HG03045 (cell line): ENCODE measurements around the gene ADGRV1.
"Not testable (repeated sequence)": the region's sequence is repeated elsewhere in the genome, so short reads cannot be mapped to it uniquely, and the experiment has no call there.

ENCODE experiments used
- ATAC-seq: cut with Tn5 transposase; IDR thresholded peaks from one replicate; pipeline ENCODE4 v1.9.1; 2021; ENCODE audit warnings: mild to moderate bottlenecking, moderate library complexity; ENCODE audit not compliant: unreplicated experiment

The ADGRV1 gene

GRCh38 chr5:90550963-90551362, 7.6 kb upstream of the ADGRV1 start:
- no peak for ATAC-seq

GRCh38 chr5:90551376-90551775, 7.2 kb upstream of the ADGRV1 start:
- no peak for ATAC-seq

DNA sequence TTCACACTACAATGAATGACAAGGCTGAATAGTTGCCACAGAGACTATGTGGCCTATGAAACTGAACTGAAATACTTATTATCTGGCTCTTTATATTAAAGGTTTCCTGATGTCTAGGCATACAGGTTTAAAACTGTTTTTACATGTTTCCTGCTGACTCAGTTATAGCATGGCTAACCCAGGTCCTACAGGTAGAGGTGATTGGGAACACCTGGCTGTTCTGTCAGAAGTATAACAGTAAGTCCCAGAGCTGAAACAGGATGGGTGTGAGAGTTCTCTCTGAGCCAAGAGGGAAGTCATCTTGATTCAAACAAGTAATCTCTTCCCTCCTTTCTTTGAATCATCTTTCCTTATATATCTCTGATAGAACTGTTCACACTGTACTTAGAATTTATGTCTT, 4.9 kb upstream of the ADGRV1 start:
- no peak for ATAC-seq

GRCh38 chr5:90554358-90555006, 4.1 kb upstream of the ADGRV1 start:
- no peak for ATAC-seq

DNA sequence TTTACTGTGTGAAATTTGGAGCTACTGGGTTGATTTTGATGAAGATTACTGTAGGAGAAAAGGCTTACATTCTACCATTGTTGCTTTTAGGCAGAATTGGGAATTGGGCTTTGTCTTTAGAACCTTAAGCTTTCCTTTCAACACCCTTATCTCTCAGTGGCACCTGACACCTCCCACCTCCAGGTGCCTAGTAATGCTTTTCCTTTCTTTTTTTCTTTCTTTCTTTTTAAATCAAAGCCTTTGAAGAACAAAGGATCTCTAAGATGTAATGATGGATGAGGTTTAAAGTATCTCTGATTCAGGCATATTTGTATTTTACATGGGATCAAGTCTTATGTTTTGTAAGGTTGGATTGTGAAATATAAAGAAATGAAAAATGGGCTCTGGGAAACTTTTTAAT, 2.9 kb upstream of the ADGRV1 start:
- no peak for ATAC-seq

DNA sequence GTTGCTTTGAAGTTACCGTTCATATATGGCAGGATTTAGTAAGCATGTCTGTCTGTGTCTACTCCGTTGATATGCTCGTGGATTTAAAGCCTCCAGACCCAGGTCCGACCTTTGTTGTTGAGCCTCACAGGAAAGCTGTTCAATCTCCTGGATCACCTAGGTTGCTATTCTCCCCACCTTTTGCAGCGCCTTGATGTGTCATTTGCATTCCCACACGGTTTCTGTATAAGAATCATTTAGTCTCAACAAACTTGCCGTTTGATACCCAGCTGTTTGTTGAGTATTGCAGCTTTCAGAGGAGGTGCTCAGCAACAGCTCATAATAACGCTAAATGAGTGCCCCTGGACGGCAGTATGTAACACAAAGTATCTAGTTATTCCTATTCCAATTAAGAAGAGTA, 1.2 kb upstream of the ADGRV1 start:
- no peak for ATAC-seq

DNA sequence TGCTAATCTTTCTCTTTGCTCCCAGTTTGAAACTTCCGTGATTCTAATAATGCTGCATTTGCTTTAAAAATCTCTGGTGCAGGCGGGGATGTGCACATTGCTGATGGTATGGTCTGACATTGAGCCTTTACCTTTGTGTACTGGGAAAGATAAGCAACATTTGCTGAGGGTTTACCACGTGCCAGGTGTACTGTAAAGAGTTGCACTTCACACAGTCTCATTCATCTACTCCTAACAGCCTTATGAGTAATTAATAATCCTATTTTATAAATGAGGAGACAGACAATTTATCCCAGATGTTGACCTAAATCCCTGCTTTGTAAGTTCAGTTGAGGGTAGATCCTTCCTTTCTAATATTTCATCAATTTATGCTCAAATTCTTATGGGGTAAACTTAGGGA, 726 bp upstream of the ADGRV1 start:
- no peak for ATAC-seq

DNA sequence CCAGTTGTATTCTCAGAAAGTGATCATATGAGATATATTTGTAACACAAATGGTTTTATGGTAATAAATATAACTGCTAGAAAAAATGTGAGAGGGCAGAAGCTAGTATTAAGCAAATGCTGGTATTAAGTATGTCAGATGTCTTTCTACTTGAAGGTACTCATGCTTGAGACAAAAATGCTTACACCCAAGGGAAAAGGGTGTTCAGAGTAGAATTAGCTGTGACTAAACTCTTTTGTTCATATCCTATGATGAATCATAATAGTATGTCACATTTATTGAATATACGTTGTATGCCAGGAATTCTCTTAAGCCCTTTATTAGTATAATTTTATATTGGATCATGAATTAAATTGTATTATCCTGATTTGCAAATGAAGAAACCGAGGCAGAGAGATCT, 2.2 kb downstream of the ADGRV1 start:
- no peak for ATAC-seq

DNA sequence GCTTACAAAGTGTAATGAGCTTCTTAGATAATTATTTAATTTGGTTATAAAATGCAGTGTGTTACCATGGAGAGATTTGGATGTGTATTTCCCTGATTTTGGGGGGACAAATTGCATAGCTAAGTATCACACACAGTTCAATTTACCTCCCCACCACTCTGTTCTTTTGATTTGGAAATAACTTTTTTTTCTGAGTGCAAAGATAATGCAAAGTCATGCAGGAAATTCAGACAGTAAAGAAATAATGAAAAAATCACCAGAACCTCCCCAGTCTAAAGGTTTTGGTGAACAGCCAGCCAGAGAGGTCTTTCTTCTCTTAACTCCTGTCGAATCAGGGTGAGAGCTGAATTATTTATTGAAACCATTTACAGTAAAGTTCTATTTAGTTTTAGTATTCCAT, 3.2 kb downstream of the ADGRV1 start:
- no peak for ATAC-seq

- no peak for ATAC-seq
These were observed 3.7 kb downstream of the ADGRV1 start for GRCh38 chr5:90562341-90562740.

DNA sequence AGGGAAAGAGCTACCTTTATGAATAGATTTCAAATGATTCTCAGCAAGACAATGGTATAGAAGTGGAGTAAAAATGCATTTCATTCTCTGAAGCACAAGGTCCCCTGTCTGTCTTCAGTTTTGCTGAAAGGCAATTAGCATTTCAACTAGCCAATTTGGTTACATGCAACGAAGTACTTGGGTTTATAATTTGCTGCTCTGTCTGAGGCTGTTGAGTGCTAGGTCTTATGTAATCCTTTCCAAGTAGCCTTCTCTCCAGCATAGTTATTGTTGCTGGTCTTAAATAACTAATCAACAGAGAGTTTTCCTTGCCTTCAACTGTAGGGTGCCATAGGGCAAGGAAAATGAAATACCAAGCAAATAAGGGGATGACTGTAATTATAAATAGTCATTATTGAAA, 4.5 kb downstream of the ADGRV1 start:
- no peak for ATAC-seq

DNA sequence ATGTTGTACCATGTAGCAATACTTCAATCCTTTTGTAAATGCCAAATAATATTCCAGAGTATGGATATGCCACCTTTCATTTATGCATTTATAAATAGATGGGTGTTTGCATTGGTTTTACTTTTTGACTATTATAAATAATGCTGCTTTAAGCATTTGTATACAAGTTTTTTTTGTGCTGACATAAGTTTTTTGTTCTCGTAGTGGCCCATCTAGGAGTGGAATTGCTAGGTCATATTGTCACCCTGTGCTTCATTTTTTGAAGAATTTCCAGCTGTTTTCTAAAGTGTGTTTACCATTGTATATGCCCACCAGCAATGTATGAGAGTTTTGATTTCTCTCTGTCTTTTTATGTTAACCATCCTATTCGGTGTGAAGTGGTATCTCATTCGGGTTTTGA, 6.9 kb downstream of the ADGRV1 start:
- ATAC-seq = no peak

DNA sequence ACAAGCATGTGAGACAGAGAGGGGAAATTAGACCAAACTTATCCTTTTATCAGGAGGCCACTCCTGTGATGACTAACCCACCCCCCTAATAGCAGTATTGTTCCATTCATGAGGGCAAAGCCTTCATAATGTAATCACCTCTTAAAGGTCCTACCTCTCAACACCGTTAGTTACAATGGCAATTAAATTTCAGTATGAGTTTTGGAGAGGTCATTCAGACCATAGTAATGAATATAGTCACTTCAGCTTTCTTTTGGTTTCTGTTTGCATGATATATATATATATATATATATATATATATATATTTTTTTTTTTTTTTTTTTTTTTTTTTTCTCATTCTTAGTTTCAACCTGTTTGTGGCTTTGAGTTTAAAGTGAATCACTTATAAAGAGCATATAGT, 10.5 kb downstream of the ADGRV1 start:
- ATAC-seq = no peak

DNA sequence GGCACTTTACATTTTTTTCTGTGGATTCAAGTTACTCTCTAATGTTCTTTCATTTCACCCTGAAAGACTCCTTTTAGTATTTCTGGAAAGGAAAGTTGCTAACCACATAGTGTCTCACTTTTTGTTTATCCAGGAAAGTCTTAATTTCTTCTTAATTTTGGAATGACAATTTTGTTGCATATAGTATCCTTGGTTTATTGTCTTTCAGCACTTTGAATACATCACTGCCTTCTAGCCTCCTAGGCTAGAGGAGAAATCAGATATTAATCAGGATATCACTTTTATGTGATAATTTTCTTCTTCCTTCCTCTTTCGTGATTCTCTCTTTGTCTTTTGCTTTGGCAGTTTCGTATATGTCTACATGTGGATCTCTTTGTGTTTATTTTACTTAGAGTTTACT, 11.4 kb downstream of the ADGRV1 start:
- no peak for ATAC-seq

DNA sequence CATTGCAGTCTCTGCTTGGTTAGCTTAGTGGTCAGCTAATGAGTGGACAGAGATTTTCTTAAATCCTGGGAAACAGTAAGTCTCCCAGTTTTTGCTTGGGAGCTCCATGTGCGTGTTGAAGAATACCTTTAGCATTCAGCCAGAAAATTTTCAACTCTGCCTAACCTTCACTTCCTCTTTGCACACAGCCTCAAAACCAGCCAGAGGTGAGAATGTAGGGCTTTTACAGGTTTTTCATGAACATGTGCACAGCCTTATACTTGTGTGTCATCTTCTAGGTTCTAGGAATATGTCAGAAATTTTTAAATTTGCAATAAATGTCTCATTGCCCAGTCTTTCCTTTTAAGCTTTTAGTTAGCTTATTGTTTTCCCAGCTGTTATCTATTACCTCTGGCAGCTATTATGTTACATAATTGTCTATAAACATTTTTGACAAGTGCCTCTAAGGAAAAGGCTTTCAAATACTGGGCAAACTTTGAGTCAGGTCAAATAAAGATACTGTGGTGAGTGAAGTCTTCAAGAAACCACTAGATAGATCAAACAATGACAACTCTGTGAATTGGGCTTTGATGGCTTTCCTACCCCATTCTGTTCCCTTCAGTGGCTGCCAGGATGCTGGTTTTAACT, 12.7 kb downstream of the ADGRV1 start:
- no peak for ATAC-seq

GRCh38 chr5:90575712-90576111, 17.1 kb downstream of the ADGRV1 start:
- no peak for ATAC-seq

- ATAC-seq = not testable (repeated sequence)
These were observed 18.0 kb downstream of the ADGRV1 start for GRCh38 chr5:90576566-90576965.

- not testable (repeated sequence) for ATAC-seq
These were observed 21.3 kb downstream of the ADGRV1 start for GRCh38 chr5:90579905-90580304.

DNA sequence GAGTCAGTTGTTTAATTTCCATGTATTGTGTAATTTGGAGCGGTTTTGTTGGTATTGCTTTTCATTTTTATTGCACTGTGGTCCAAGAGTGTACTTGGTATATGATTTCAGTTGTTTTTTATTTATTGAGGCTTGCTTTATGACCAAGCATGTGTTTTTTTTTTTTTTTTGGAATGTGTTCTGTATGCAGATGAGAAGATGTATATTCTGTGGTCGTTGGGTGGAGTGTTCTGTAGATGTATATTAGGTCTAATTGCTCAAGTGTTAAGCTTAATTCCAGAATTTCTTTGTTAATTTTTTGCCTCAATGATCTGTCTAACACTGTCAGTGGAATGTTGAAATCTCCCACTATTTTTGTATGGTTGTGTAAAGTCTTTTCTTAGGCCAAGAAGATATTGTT, 23.4 kb downstream of the ADGRV1 start:
- ATAC-seq = no peak

DNA sequence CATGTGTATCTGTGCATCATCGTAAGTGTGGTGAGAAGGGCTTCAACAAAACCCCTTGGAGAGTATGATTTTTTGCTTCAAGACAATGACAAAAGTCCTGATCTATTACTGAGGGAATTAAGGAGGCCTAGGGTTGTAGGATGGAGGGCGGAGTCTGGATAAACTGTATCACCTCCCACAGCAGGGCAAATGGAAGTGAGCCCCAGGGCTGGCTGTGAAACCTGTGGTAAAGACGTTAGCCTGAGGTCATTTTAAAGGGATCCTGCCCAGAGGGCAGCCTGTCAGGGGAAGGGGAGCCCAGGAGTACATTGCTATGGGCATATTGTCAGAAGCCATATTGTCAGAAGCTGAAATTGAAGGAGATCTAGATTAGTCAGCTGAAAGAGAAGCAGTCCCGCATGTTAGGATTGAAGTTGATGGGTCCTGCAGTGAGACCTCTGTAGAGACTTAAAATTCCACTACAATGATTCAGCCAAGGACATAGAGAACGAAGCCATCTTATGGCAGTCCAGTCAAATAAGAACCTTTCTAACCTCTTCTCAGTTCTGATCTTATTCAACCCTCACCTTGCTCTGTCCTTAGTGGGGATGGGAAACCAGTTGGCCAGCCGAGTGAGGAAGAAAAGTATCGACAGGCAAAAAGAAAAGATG, 26.9 kb downstream of the ADGRV1 start:
- ATAC-seq = no peak

GRCh38 chr5:90586469-90586868, 27.9 kb downstream of the ADGRV1 start:
- no peak for ATAC-seq

DNA sequence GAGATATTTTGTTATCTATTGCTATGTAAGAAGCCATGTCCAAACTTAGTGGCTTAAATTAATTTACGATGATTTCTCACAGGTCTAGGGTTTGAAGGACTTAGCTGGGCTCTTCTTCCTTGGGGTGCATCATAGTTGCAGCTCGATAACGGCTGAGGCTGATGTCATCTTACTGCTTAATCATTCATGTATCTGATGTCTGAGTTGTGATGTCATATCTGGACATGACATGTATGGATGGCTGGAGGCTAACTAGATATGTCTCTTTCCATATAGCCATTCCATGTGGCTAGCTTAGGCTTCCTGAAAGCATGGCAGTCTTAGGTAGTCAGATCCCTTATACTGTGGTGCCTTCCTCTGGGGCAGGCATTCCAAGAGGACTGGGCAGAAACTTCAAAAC, 31.6 kb downstream of the ADGRV1 start:
- no peak for ATAC-seq

DNA sequence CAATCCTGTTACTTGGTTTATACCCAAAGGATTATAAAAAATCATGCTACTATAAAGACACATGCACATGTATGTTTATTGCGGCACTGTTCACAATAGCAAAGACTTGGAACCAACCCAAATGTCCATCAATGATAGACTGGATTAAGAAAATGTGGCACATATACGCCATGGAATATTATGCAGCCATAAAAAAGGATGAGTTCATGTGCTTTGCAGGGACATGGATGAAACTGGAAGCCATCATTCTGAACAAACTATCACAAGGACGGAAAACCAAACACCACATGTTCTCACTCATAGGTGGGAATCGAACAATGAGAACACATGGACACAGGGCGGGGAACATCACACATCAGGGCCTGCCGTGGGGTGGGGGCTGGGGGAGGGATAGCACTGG, 34.5 kb downstream of the ADGRV1 start:
- ATAC-seq = not testable (repeated sequence)
